ENCODE measurements around the gene MMP21. TPM values are rescaled to one million over a fixed set of nuclear protein-coding genes. Genes with fewer than 3 reads are reported as not detected.

Gene MMP21
- polyA plus RNA-seq, 1 donor from 2014 or later = not detected

- Histone ChIP-seq H4K20me1 (ENCODE audit: insufficient read depth) (no peaks in the 10 kb centered on the region), H3K4me3 (ENCODE audit: low read length) (no peak overlapping the region), H3K9me3 (ENCODE audit: low read length) (no peaks in the 10 kb centered on the region), H3K4me2 (ENCODE audit: low read length) (no peak overlapping the region), H3K79me2 (replicated peaks; ENCODE audit: insufficient read depth, low read length) (no peaks in the 10 kb centered on the region), H3K9ac (ENCODE audit: low read length) (no peak overlapping the region), H3F3A (ENCODE audit: insufficient read depth, low read length, poor library complexity, severe bottlenecking) (no peaks in the 10 kb centered on the region), H3K9me2 (ENCODE audit: insufficient read depth, low read length) (no peaks in the 10 kb centered on the region), H3K27ac (ENCODE audit: low read length) (no peak overlapping the region), H2AFZ (ENCODE audit: low read depth, low read length) (no peak overlapping the region), H3K36me3 (ENCODE audit: insufficient read depth, low read length) (no peaks in the 10 kb centered on the region), H3K27me3 (ENCODE audit: insufficient read depth, low read depth, low read length) (no peaks in the 10 kb centered on the region)
- TF ChIP-seq SMC3 (conservative IDR thresholded peaks at IDR 0.05; ENCODE audit: poor library complexity) (no peak), EZH2 (IDR thresholded peaks at IDR 0.05; ENCODE audit: borderline replicate concordance, insufficient read depth, low read length, poor library complexity, severe bottlenecking) (no peak), CTCF (IDR thresholded peaks at IDR 0.05; ENCODE audit: poor library complexity, severe bottlenecking) (no peak), TAF1 (IDR thresholded peaks at IDR 0.05; ENCODE audit: low read depth) (no peak), MXI1 (conservative IDR thresholded peaks at IDR 0.05; ENCODE audit: poor library complexity, severe bottlenecking) (no peak), EP300 (conservative IDR thresholded peaks at IDR 0.05; ENCODE audit: poor library complexity, severe bottlenecking) (no peak)
- TF ChIP-seq, protein P1, sequence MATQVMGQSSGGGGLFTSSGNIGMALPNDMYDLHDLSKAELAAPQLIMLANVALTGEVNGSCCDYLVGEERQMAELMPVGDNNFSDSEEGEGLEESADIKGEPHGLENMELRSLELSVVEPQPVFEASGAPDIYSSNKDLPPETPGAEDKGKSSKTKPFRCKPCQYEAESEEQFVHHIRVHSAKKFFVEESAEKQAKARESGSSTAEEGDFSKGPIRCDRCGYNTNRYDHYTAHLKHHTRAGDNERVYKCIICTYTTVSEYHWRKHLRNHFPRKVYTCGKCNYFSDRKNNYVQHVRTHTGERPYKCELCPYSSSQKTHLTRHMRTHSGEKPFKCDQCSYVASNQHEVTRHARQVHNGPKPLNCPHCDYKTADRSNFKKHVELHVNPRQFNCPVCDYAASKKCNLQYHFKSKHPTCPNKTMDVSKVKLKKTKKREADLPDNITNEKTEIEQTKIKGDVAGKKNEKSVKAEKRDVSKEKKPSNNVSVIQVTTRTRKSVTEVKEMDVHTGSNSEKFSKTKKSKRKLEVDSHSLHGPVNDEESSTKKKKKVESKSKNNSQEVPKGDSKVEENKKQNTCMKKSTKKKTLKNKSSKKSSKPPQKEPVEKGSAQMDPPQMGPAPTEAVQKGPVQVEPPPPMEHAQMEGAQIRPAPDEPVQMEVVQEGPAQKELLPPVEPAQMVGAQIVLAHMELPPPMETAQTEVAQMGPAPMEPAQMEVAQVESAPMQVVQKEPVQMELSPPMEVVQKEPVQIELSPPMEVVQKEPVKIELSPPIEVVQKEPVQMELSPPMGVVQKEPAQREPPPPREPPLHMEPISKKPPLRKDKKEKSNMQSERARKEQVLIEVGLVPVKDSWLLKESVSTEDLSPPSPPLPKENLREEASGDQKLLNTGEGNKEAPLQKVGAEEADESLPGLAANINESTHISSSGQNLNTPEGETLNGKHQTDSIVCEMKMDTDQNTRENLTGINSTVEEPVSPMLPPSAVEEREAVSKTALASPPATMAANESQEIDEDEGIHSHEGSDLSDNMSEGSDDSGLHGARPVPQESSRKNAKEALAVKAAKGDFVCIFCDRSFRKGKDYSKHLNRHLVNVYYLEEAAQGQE (IDR thresholded peaks at IDR 0.05; ENCODE audit: borderline replicate concordance) = no peak
These were observed 2.9 kb upstream of the MMP21 start for GRCh38 chr10:125778556-125778955.

- H3K9me2 ChIP-seq (ENCODE audit: insufficient read depth, low read length) = no peaks in the 10 kb centered on the region
- TF ChIP-seq CTCF (IDR thresholded peaks at IDR 0.05; ENCODE audit: poor library complexity, severe bottlenecking) (no peak), EP300 (conservative IDR thresholded peaks at IDR 0.05; ENCODE audit: poor library complexity, severe bottlenecking) (no peak), MXI1 (conservative IDR thresholded peaks at IDR 0.05; ENCODE audit: poor library complexity, severe bottlenecking) (no peak), TAF1 (IDR thresholded peaks at IDR 0.05; ENCODE audit: low read depth) (no peak), RAD21 (conservative IDR thresholded peaks at IDR 0.05) (no peak), EZH2 (IDR thresholded peaks at IDR 0.05; ENCODE audit: borderline replicate concordance, insufficient read depth, low read length, poor library complexity, severe bottlenecking) (no peak), SMC3 (conservative IDR thresholded peaks at IDR 0.05; ENCODE audit: poor library complexity) (no peak), POLR2AphosphoS5 (IDR thresholded peaks at IDR 0.05) (no peak)
- TF ChIP-seq, protein P1 (IDR thresholded peaks at IDR 0.05; ENCODE audit: borderline replicate concordance) = no peak
- no peak overlapping the region for H3K4me3 ChIP-seq (ENCODE audit: low read length)
These were observed 2.2 kb upstream of the MMP21 start for GRCh38 chr10:125777806-125778205.

More at GRCh38 chr10:125777806-125778205, 2.2 kb upstream of the MMP21 start:
- no peaks in the 10 kb centered on the region for H3K27me3 ChIP-seq (ENCODE audit: insufficient read depth, low read depth, low read length)
- H3K79me2 ChIP-seq (replicated peaks; ENCODE audit: insufficient read depth, low read length) = no peaks in the 10 kb centered on the region
- no peak overlapping the region for H3K27ac ChIP-seq (ENCODE audit: low read length)
- no peaks in the 10 kb centered on the region for H4K20me1 ChIP-seq (ENCODE audit: insufficient read depth)
- no peak overlapping the region for H3K4me2 ChIP-seq (ENCODE audit: low read length)
- H3F3A ChIP-seq (ENCODE audit: insufficient read depth, low read length, poor library complexity, severe bottlenecking) = no peaks in the 10 kb centered on the region
- H3K36me3 ChIP-seq (ENCODE audit: insufficient read depth, low read length) = no peaks in the 10 kb centered on the region
- no peak overlapping the region for H2AFZ ChIP-seq (ENCODE audit: low read depth, low read length)
- H3K9me3 ChIP-seq (ENCODE audit: low read length) = no peaks in the 10 kb centered on the region
- H3K9ac ChIP-seq (ENCODE audit: low read length) = no peak overlapping the region

Measured in neural cell (in vitro differentiated cells).